HEK293 (cell line): ENCODE results near the gene CRYBB3.

ENCODE experiments used
- CTCF ChIA-PET: fragments of 350-600 bp; formaldehyde crosslinking; extraction: SDS; loops from one replicate; lab custom pipeline; 2021; ENCODE audit warnings: antibody characterized with exemption; lab: Yijun Ruan, JAX
- POLR2A ChIA-PET: fragments of 300-600 bp; formaldehyde crosslinking; extraction: SDS; loops from one replicate; lab custom pipeline; 2020; ENCODE audit warnings: antibody characterized with exemption, inconsistent platforms; lab: Yijun Ruan, JAX
- H3K27ac ChIP-seq: fragments of 200-500 bp; sonication (Bioruptor generic); 2 replicates; pipeline ENCODE4 v1.5.1; 2014; ENCODE audit warnings: low read depth, low read length, control low read depth, inconsistent platforms; ENCODE audit errors: extremely low read depth
- H3K36me3 ChIP-seq, 2 experiments: fragments of 200-500 bp in 1 of 2; sonication (Bioruptor generic) in 1 of 2; 1 replicate in 1 of 2; 2 replicates in 1 of 2; pipeline ENCODE4 v1.5.1; 2014 to 2017; ENCODE audit warnings: inconsistent platforms in 2 of 2, low read length in 2 of 2; ENCODE audit not compliant: control insufficient read depth in 2 of 2, insufficient read depth in 1 of 2
- H3K4me1 ChIP-seq: fragments of 200-500 bp; sonication (Bioruptor generic); 2 replicates; pipeline ENCODE4 v1.5.1; 2014; ENCODE audit warnings: mild to moderate bottlenecking, low read length, inconsistent platforms; ENCODE audit not compliant: control insufficient read depth, insufficient read depth
- H3K4me3 ChIP-seq: 2 replicates; pipeline ENCODE4 v1.5.1; 2011; ENCODE audit warnings: low read depth, mild to moderate bottlenecking, control low read depth, low read length, moderate library complexity
- H3K9me3 ChIP-seq: fragments of 200-500 bp; sonication (Bioruptor generic); 2 replicates; pipeline ENCODE4 v1.5.1; 2014; ENCODE audit warnings: low read depth, low read length, inconsistent platforms; ENCODE audit not compliant: control insufficient read depth, insufficient read depth
- GFI1B ChIP-seq: fragments of 450-650 bp; formaldehyde crosslinking; IDR thresholded peaks from 2 replicates; pipeline ENCODE4 v1.5.1; 2016; ENCODE audit warnings: missing biosample characterization, missing genetic modification characterization
- HIC1 ChIP-seq: fragments of 450-650 bp; formaldehyde crosslinking; IDR thresholded peaks from 2 replicates; pipeline ENCODE4 v1.5.1; 2016; ENCODE audit warnings: missing biosample characterization, missing genetic modification characterization
- KLF17 ChIP-seq: fragments of 450-650 bp; formaldehyde crosslinking; IDR thresholded peaks from 2 replicates; pipeline ENCODE4 v1.5.1; 2016; ENCODE audit warnings: missing biosample characterization, missing genetic modification characterization
- OSR2 ChIP-seq: fragments of 450-650 bp; formaldehyde crosslinking; IDR thresholded peaks from 2 replicates; pipeline ENCODE4 v1.5.1; 2016; ENCODE audit warnings: missing biosample characterization, missing genetic modification characterization
- SP7 ChIP-seq: fragments of 450-650 bp; formaldehyde crosslinking; IDR thresholded peaks from 2 replicates; pipeline ENCODE4 v1.5.1; 2016; ENCODE audit warnings: missing biosample characterization, missing genetic modification characterization
- ZBTB11 ChIP-seq: fragments of 450-650 bp; formaldehyde crosslinking; conservative IDR thresholded peaks from 2 replicates; pipeline ENCODE4 v1.5.1; 2016; ENCODE audit warnings: low read depth, missing biosample characterization, missing genetic modification characterization
- ZBTB48 ChIP-seq: fragments of 450-650 bp; formaldehyde crosslinking; IDR thresholded peaks from 2 replicates; pipeline ENCODE4 v1.5.1; 2016; ENCODE audit warnings: missing biosample characterization, missing genetic modification characterization
- ZNF138 ChIP-seq: fragments of 450-650 bp; formaldehyde crosslinking; IDR thresholded peaks from 2 replicates; pipeline ENCODE4 v1.5.1; 2016; ENCODE audit warnings: missing biosample characterization, missing genetic modification characterization, borderline replicate concordance
- ZNF292 ChIP-seq: fragments of 450-650 bp; formaldehyde crosslinking; IDR thresholded peaks from 2 replicates; pipeline ENCODE4 v1.5.1; 2016; ENCODE audit warnings: low read depth, missing biosample characterization, missing genetic modification characterization, borderline replicate concordance
- ZNF350 ChIP-seq: fragments of 450-650 bp; formaldehyde crosslinking; IDR thresholded peaks from 2 replicates; pipeline ENCODE4 v1.5.0; 2017; ENCODE audit warnings: missing biosample characterization, mild to moderate bottlenecking, missing genetic modification characterization
- ZNF37A ChIP-seq: fragments of 450-650 bp; IDR thresholded peaks from 2 replicates; pipeline ENCODE4 v1.5.1; 2018; ENCODE audit warnings: missing biosample characterization, missing genetic modification characterization
- ZNF433 ChIP-seq: fragments of 450-650 bp; formaldehyde crosslinking; IDR thresholded peaks from 2 replicates; pipeline ENCODE4 v1.5.1; 2016; ENCODE audit warnings: missing biosample characterization, missing genetic modification characterization, low read depth
- ZNF558 ChIP-seq: fragments of 450-650 bp; formaldehyde crosslinking; IDR thresholded peaks from 2 replicates; pipeline ENCODE4 v1.5.1; 2016; ENCODE audit warnings: missing biosample characterization, missing genetic modification characterization
- ZNF571 ChIP-seq: fragments of 450-650 bp; formaldehyde crosslinking; IDR thresholded peaks from 2 replicates; pipeline ENCODE4 v1.5.0; 2017; ENCODE audit warnings: missing biosample characterization, missing genetic modification characterization
- ZNF624 ChIP-seq: fragments of 450-650 bp; formaldehyde crosslinking; IDR thresholded peaks from 2 replicates; pipeline ENCODE4 v1.5.1; 2017; ENCODE audit warnings: missing biosample characterization, missing genetic modification characterization
- ZNF626 ChIP-seq: fragments of 450-650 bp; sonication (Bioruptor Pico); formaldehyde crosslinking; IDR thresholded peaks from 2 replicates; pipeline ENCODE4 v1.5.1; 2018; ENCODE audit warnings: missing biosample characterization, missing genetic modification characterization, inconsistent platforms
- ZNF692 ChIP-seq: fragments of 450-650 bp; formaldehyde crosslinking; IDR thresholded peaks from 2 replicates; pipeline ENCODE4 v1.5.1; 2016; ENCODE audit warnings: missing biosample characterization, missing genetic modification characterization
- ZNF837 ChIP-seq: fragments of 450-650 bp; formaldehyde crosslinking; IDR thresholded peaks from 2 replicates; pipeline ENCODE4 v1.5.1; 2016; ENCODE audit warnings: missing biosample characterization, missing genetic modification characterization

The CRYBB3 gene

GRCh38 chr22:25196326-25196725 is 3.3 kb upstream of the CRYBB3 start:
- Histone ChIP-seq H3K4me1 (no peaks in the 10 kb centered on the region), H3K4me3 (no peak overlapping the region), H3K36me3 (peaks cover 4 to 32% of the 10 kb centered on the region in 2 experiments; a peak in 2 of 3 replicates), H3K27ac (no peak overlapping the region), H3K9me3 (no peaks in the 10 kb centered on the region)
- ChIA-PET CTCF (interaction anchor here (0.6 to 0.9 kb wide), 2 partner anchors 8 to 116 kb away, joined by 3 to 5 read pairs; no protein-coding TSS in a partner anchor), POLR2A (no interaction called here)
- TF ChIP-seq ZNF292 (tag by site-specific recombination) = no peak

- Histone ChIP-seq H3K4me1 (no peaks in the 10 kb centered on the region), H3K9me3 (no peaks in the 10 kb centered on the region), H3K27ac (no peak overlapping the region), H3K36me3 (peaks cover 4 to 25% of the 10 kb centered on the region in 2 experiments; a peak in 2 of 3 replicates), H3K4me3 (no peak overlapping the region)
- CTCF ChIA-PET = interaction anchor here (0.7 to 1.4 kb wide), 2 partner anchors 136 to 410 kb away, joined by 3 to 5 read pairs; no protein-coding TSS in a partner anchor
- POLR2A ChIA-PET = interaction anchor here (0.6 kb wide), 1 partner anchor 203 kb away, joined by 3 read pairs; no protein-coding TSS in a partner anchor
- TF ChIP-seq HIC1 = no peak
- TF ChIP-seq KLF17 (tag by site-specific recombination) = no peak
Measured at GRCh38 chr22:25197340-25197739, 2.3 kb upstream of the CRYBB3 start.

- H3K36me3 ChIP-seq = no peaks in the 10 kb centered on the region
- H3K9me3 ChIP-seq = no peaks in the 10 kb centered on the region
- no peaks in the 10 kb centered on the region for H3K4me1 ChIP-seq
- ChIA-PET CTCF (interaction anchor here (0.5 to 4.1 kb wide), 11 partner anchors 14 to 634 kb away, joined by 3 to 36 read pairs (median 4); no protein-coding TSS in a partner anchor), POLR2A (no interaction called here)
- TF ChIP-seq ZNF626 (tag by site-specific recombination) (no peak), OSR2 (no peak), ZNF350 (tag by site-specific recombination) (no peak), ZBTB48 (tag by site-specific recombination) (no peak), ZBTB11 (tag by site-specific recombination) (no peak), ZNF138 (no peak), ZNF624 (tag by site-specific recombination) (no peak), ZNF558 (no peak), SP7 (tag by site-specific recombination) (no peak), GFI1B (no peak), ZNF837 (no peak), ZNF433 (tag by site-specific recombination) (no peak), ZNF692 (no peak), ZNF37A (tag by site-specific recombination) (no peak), ZNF571 (no peak)
- H3K4me3 ChIP-seq = no peak overlapping the region
- no peak overlapping the region for H3K27ac ChIP-seq
Measured at GRCh38 chr22:25200967-25201366, 1.3 kb downstream of the CRYBB3 start.
